ENCODE data around the gene SPOP. TPM values are rescaled to one million over a fixed set of nuclear protein-coding genes. Genes with fewer than 3 reads are reported as not detected.

SPOP gene
- total and polyA plus RNA-seq, 2 experiments from 2014 or later, result 13.9 to 18.6 TPM

- no peak overlapping the region for H3K27ac ChIP-seq (ENCODE audit: low read depth)
- H3K79me2 ChIP-seq (replicated peaks; ENCODE audit: insufficient read depth), result no peaks in the 10 kb centered on the region
- peak overlapping the region; percentile 75 for H3K4me2 ChIP-seq
- no peaks in the 10 kb centered on the region for H3F3A ChIP-seq (replicated peaks; ENCODE audit: low read depth)
- 0 out of 2 replicates have a peak overlapping the region, but pooled peaks have one; percentile 31 for H3K4me3 ChIP-seq
- no peak overlapping the region for H3K27ac Mint-ChIP-seq
- DNase-seq (ENCODE audit: low spot score) (no peak), ATAC-seq (peak; percentile 21; the same call in 2 of the 3 replicates)
- no peaks in the 10 kb centered on the region; the same call in 1 of the 2 replicates for H3K27me3 ChIP-seq (ENCODE audit: insufficient read depth)
- peaks cover 12% of the 10 kb centered on the region for H3K4me1 Mint-ChIP-seq
- H3K36me3 ChIP-seq (ENCODE audit: insufficient read depth), result no peaks in the 10 kb centered on the region
- no peaks in the 10 kb centered on the region for H3K36me3 Mint-ChIP-seq (ENCODE audit: low read depth)
- H3K4me3 Mint-ChIP-seq, result no peak overlapping the region
- no peaks in the 10 kb centered on the region; the same call in 1 of the 2 replicates for H3K4me1 ChIP-seq (ENCODE audit: insufficient read depth)
- no peaks in the 10 kb centered on the region for H4K20me1 ChIP-seq (replicated peaks; ENCODE audit: insufficient read depth)
- no peaks in the 10 kb centered on the region for H3K9me2 ChIP-seq (ENCODE audit: insufficient read depth)
- H3K27me3 Mint-ChIP-seq (ENCODE audit: insufficient read depth, low read depth, poor library complexity), result peaks cover 17% of the 10 kb centered on the region
- H3K9me3 Mint-ChIP-seq, result no peaks in the 10 kb centered on the region
- H2AFZ ChIP-seq, result peak overlapping the region; percentile 97
- TF ChIP-seq JUNB (IDR thresholded peaks at IDR 0.05; ENCODE audit: unreplicated experiment) (no peak), ZNF114 (CRISPR knock-in tag; IDR thresholded peaks at IDR 0.05) (no peak), CREB1 (CRISPR knock-in tag; IDR thresholded peaks at IDR 0.05; ENCODE audit: low read depth) (no peak), REST (IDR thresholded peaks at IDR 0.05; ENCODE audit: unreplicated experiment) (no peak), STAT1 (IDR thresholded peaks at IDR 0.05; ENCODE audit: unreplicated experiment) (no peak), EZH2phosphoT487 (IDR thresholded peaks at IDR 0.05; ENCODE audit: unreplicated experiment) (no peak), ZNF462 (CRISPR knock-in tag; IDR thresholded peaks at IDR 0.05) (no peak), CTCF (conservative IDR thresholded peaks at IDR 0.05; ENCODE audit: low read depth in 2 of 2) (no peak), ZNF331 (CRISPR knock-in tag; IDR thresholded peaks at IDR 0.05; ENCODE audit: low read depth) (no peak), ETS1 (IDR thresholded peaks at IDR 0.05) (no peak), NANOG (IDR thresholded peaks at IDR 0.05; ENCODE audit: borderline replicate concordance) (no peak), EZH2 (IDR thresholded peaks at IDR 0.05; ENCODE audit: low read depth, unreplicated experiment) (no peak), POLR2AphosphoS5 (IDR thresholded peaks at IDR 0.05; ENCODE audit: low read depth) (no peak)
Observed at GRCh38 chr17:49555495-49556222, 122.2 kb downstream of the SPOP start.

Data from GM23338 (cell line).